Measurements from ENCODE around the gene CEP112.

The CEP112 gene

GRCh38 chr17:65977041-65977440, 214.9 kb downstream of the CEP112 start:
- no peak for ATAC-seq
- Mint-ChIP-seq H3K27ac (no peak overlapping the region), H3K4me3 (no peak overlapping the region), H3K27me3 (peaks cover 9% of the 10 kb centered on the region), H3K36me3 (no peaks in the 10 kb centered on the region), H3K9me3 (no peaks in the 10 kb centered on the region), H3K4me1 (no peaks in the 10 kb centered on the region)

- peaks cover 9% of the 10 kb centered on the region for H3K27me3 Mint-ChIP-seq
- H3K9me3 Mint-ChIP-seq = no peaks in the 10 kb centered on the region
- H3K36me3 Mint-ChIP-seq = no peaks in the 10 kb centered on the region
- no peak for ATAC-seq
- no peak overlapping the region for H3K27ac Mint-ChIP-seq
- no peak overlapping the region for H3K4me3 Mint-ChIP-seq
- H3K4me1 Mint-ChIP-seq = no peaks in the 10 kb centered on the region
Measured at GRCh38 chr17:65975878-65976277, 216.1 kb downstream of the CEP112 start.

- peaks cover 9% of the 10 kb centered on the region for H3K27me3 Mint-ChIP-seq
Measured at GRCh38 chr17:65973237-65973636, 218.7 kb downstream of the CEP112 start.

GRCh38 chr17:65967372-65967771, 224.6 kb downstream of the CEP112 start:
- H3K4me3 Mint-ChIP-seq = no peak overlapping the region
- no peaks in the 10 kb centered on the region for H3K36me3 Mint-ChIP-seq
- H3K27me3 Mint-ChIP-seq = no peaks in the 10 kb centered on the region
- H3K9me3 Mint-ChIP-seq = peaks cover 4% of the 10 kb centered on the region
- no peak overlapping the region for H3K27ac Mint-ChIP-seq
- H3K4me1 Mint-ChIP-seq = no peaks in the 10 kb centered on the region
- no peak for ATAC-seq

More at GRCh38 chr17:65973237-65973636, 218.7 kb downstream of the CEP112 start:
- no peak overlapping the region for H3K4me3 Mint-ChIP-seq
- H3K9me3 Mint-ChIP-seq = no peaks in the 10 kb centered on the region
- no peaks in the 10 kb centered on the region for H3K36me3 Mint-ChIP-seq
- ATAC-seq = no peak
- no peaks in the 10 kb centered on the region for H3K4me1 Mint-ChIP-seq
- no peak overlapping the region for H3K27ac Mint-ChIP-seq

GRCh38 chr17:65966072-65966695, 225.7 kb downstream of the CEP112 start:
- Mint-ChIP-seq H3K9me3 (peaks cover 8% of the 10 kb centered on the region), H3K36me3 (no peaks in the 10 kb centered on the region), H3K27ac (no peak overlapping the region), H3K27me3 (no peaks in the 10 kb centered on the region), H3K4me1 (no peaks in the 10 kb centered on the region), H3K4me3 (no peak overlapping the region)
- no peak for ATAC-seq

- Mint-ChIP-seq H3K9me3 (peaks cover 8% of the 10 kb centered on the region), H3K36me3 (no peaks in the 10 kb centered on the region), H3K27me3 (no peaks in the 10 kb centered on the region), H3K4me1 (no peaks in the 10 kb centered on the region), H3K4me3 (no peak overlapping the region), H3K27ac (no peak overlapping the region)
- no peak for ATAC-seq
Measured at GRCh38 chr17:65963179-65963578, 228.8 kb downstream of the CEP112 start.

- no peak overlapping the region for H3K4me3 Mint-ChIP-seq
- no peak overlapping the region for H3K27ac Mint-ChIP-seq
- H3K4me1 Mint-ChIP-seq = no peaks in the 10 kb centered on the region
- no peaks in the 10 kb centered on the region for H3K36me3 Mint-ChIP-seq
- H3K9me3 Mint-ChIP-seq = peaks cover 13% of the 10 kb centered on the region
- H3K27me3 Mint-ChIP-seq = no peaks in the 10 kb centered on the region
- no peak for ATAC-seq
Measured at GRCh38 chr17:65959630-65960029, 232.3 kb downstream of the CEP112 start.

GRCh38 chr17:65956814-65957213, 235.1 kb downstream of the CEP112 start:
- H3K4me1 Mint-ChIP-seq = no peaks in the 10 kb centered on the region
- H3K4me3 Mint-ChIP-seq = no peak overlapping the region
- no peaks in the 10 kb centered on the region for H3K27me3 Mint-ChIP-seq
- H3K27ac Mint-ChIP-seq = no peak overlapping the region
- ATAC-seq = no peak
- H3K36me3 Mint-ChIP-seq = no peaks in the 10 kb centered on the region
- H3K9me3 Mint-ChIP-seq = peaks cover 6% of the 10 kb centered on the region

- no peaks in the 10 kb centered on the region for H3K36me3 Mint-ChIP-seq
- no peaks in the 10 kb centered on the region for H3K27me3 Mint-ChIP-seq
- no peak overlapping the region for H3K27ac Mint-ChIP-seq
- no peaks in the 10 kb centered on the region for H3K4me1 Mint-ChIP-seq
- H3K4me3 Mint-ChIP-seq = no peak overlapping the region
- ATAC-seq = no peak
- peaks cover 5% of the 10 kb centered on the region for H3K9me3 Mint-ChIP-seq
Measured at GRCh38 chr17:65954148-65954449, 237.8 kb downstream of the CEP112 start.

GRCh38 chr17:65953316-65954147, 238.4 kb downstream of the CEP112 start:
- ATAC-seq = no peak
- Mint-ChIP-seq H3K4me3 (no peak overlapping the region), H3K27me3 (no peaks in the 10 kb centered on the region), H3K4me1 (no peaks in the 10 kb centered on the region), H3K27ac (no peak overlapping the region), H3K36me3 (no peaks in the 10 kb centered on the region), H3K9me3 (peaks cover 5% of the 10 kb centered on the region)

GRCh38 chr17:65952586-65952985, 239.3 kb downstream of the CEP112 start:
- H3K4me1 Mint-ChIP-seq = no peaks in the 10 kb centered on the region
- H3K27me3 Mint-ChIP-seq = no peaks in the 10 kb centered on the region
- H3K9me3 Mint-ChIP-seq = peaks cover 5% of the 10 kb centered on the region
- no peaks in the 10 kb centered on the region for H3K36me3 Mint-ChIP-seq
- no peak for ATAC-seq
- no peak overlapping the region for H3K4me3 Mint-ChIP-seq
- H3K27ac Mint-ChIP-seq = no peak overlapping the region

GRCh38 chr17:65952015-65952414, 239.9 kb downstream of the CEP112 start:
- no peak for ATAC-seq
- H3K4me3 Mint-ChIP-seq = no peak overlapping the region
- H3K27me3 Mint-ChIP-seq = no peaks in the 10 kb centered on the region
- H3K4me1 Mint-ChIP-seq = no peaks in the 10 kb centered on the region
- no peaks in the 10 kb centered on the region for H3K36me3 Mint-ChIP-seq
- H3K27ac Mint-ChIP-seq = no peak overlapping the region
- H3K9me3 Mint-ChIP-seq = peaks cover 5% of the 10 kb centered on the region

- Mint-ChIP-seq H3K9me3 (peaks cover 2% of the 10 kb centered on the region), H3K4me1 (no peaks in the 10 kb centered on the region), H3K27me3 (no peaks in the 10 kb centered on the region), H3K36me3 (no peaks in the 10 kb centered on the region), H3K4me3 (no peak overlapping the region), H3K27ac (no peak overlapping the region)
- ATAC-seq = no peak
Measured at GRCh38 chr17:65947831-65948230, 244.1 kb downstream of the CEP112 start.

- ATAC-seq = no peak
- H3K9me3 Mint-ChIP-seq = peaks cover 2% of the 10 kb centered on the region
- H3K36me3 Mint-ChIP-seq = no peaks in the 10 kb centered on the region
- no peaks in the 10 kb centered on the region for H3K4me1 Mint-ChIP-seq
- no peak overlapping the region for H3K27ac Mint-ChIP-seq
- no peaks in the 10 kb centered on the region for H3K27me3 Mint-ChIP-seq
- H3K4me3 Mint-ChIP-seq = no peak overlapping the region
Measured at GRCh38 chr17:65942592-65942991, 249.3 kb downstream of the CEP112 start.

GRCh38 chr17:65941356-65941899, 250.5 kb downstream of the CEP112 start:
- ATAC-seq = no peak

GRCh38 chr17:65936013-65936412, 255.9 kb downstream of the CEP112 start:
- H3K4me1 Mint-ChIP-seq = peaks cover 5% of the 10 kb centered on the region
- no peak for ATAC-seq
- no peak overlapping the region for H3K4me3 Mint-ChIP-seq

More at GRCh38 chr17:65941356-65941899, 250.5 kb downstream of the CEP112 start:
- H3K4me3 Mint-ChIP-seq = no peak overlapping the region
- no peak overlapping the region for H3K27ac Mint-ChIP-seq
- no peaks in the 10 kb centered on the region for H3K36me3 Mint-ChIP-seq
- H3K27me3 Mint-ChIP-seq = no peaks in the 10 kb centered on the region
- H3K9me3 Mint-ChIP-seq = peaks cover 2% of the 10 kb centered on the region
- H3K4me1 Mint-ChIP-seq = no peaks in the 10 kb centered on the region

More at GRCh38 chr17:65936013-65936412, 255.9 kb downstream of the CEP112 start:
- Mint-ChIP-seq H3K36me3 (peaks cover 12% of the 10 kb centered on the region), H3K27ac (no peak overlapping the region), H3K27me3 (no peaks in the 10 kb centered on the region), H3K9me3 (peaks cover 14% of the 10 kb centered on the region)

All from stimulated activated memory B cell treated with anti-CD40 and anti-IgM and Interleukin-4, amounts not matched to agents 10 μg/mL and 1 μg/mL and 100 μg/mL, for 72 hours (primary cell).